HCT116 (cell line): Measurements from ENCODE around the gene EEFSEC. TPM values are rescaled to one million over a fixed set of nuclear protein-coding genes. Genes with fewer than 3 reads are reported as not detected.

ENCODE experiments used
- ATAC-seq: fragments of 200-7000 bp; cut with Tn5 transposase; 2 replicates; pipeline ENCODE4 v1.9.1; 2020; ENCODE audit warnings: mild to moderate bottlenecking, moderate library complexity
- BruUV-seq: library from RNA; stranded (reverse); fragments of 400-500 nt; replicated peaks from 2 replicates; lab custom pipeline; 2021; lab: Mats Ljungman, UMichigan
- CTCF ChIA-PET: fragments of 300-600 bp; sonication (Branson Sonifier 250); formaldehyde crosslinking; loops from one replicate; lab custom pipeline; 2021; ENCODE audit warnings: antibody characterized with exemption; lab: Charles Lee
- POLR2A ChIA-PET: fragments of 300-600, 350-600 bp; sonication (Branson Sonifier 250); formaldehyde crosslinking; loops from one replicate; lab custom pipeline; 2021; ENCODE audit warnings: antibody characterized with exemption; lab: Charles Lee
- RAD21 ChIA-PET, 2 experiments: fragments of 300-600 bp; sonication (Branson Sonifier 250); formaldehyde crosslinking; loops; one replicate each; lab custom pipeline; 2023; ENCODE audit warnings: low total read pairs in 2 of 2; ENCODE audit not compliant: uncharacterized antibody in 2 of 2, unreplicated experiment in 2 of 2, low non-redundant PET in 1 of 2; lab: Charles Lee
- DNase-seq: peaks from one replicate; pipeline ENCODE4 v3.0.0-alpha.2; 2010; ENCODE audit warnings: low read depth, low spot score
- H2AFZ ChIP-seq: fragments of 200-600 bp; shearing (Covaris generic), sonication (generic); 2 replicates; pipeline ENCODE4 v1.6.1; 2017; ENCODE audit warnings: low read depth, mixed run types, mixed read lengths, antibody characterized with exemption, low read length; ENCODE audit not compliant: poor library complexity, severe bottlenecking
- H3K27ac ChIP-seq: 2 replicates; pipeline ENCODE4 v1.5.1; 2012; ENCODE audit warnings: low read depth, low read length
- H3K27me3 ChIP-seq: fragments of 200-600 bp; sonication (generic); 2 replicates; pipeline ENCODE4 v1.6.1; 2016; ENCODE audit warnings: mixed run types, low read length, mixed read lengths; ENCODE audit not compliant: insufficient read depth
- H3K36me3 ChIP-seq, 2 experiments: fragments of 200-500 bp in 1 of 2; fragments of 200-600 bp in 1 of 2; sonication (Bioruptor generic) in 1 of 2; sonication (generic) in 1 of 2; 2 replicates each; pipeline versions ENCODE4 v1.5.1 to v1.6.1; 2014 to 2016; ENCODE audit warnings: low read length in 2 of 2, inconsistent platforms in 1 of 2, mixed read lengths in 1 of 2, mixed run types in 1 of 2; ENCODE audit not compliant: insufficient read depth in 2 of 2, control insufficient read depth in 1 of 2
- H3K4me1 ChIP-seq, 2 experiments: fragments of 200-600 bp in 1 of 2; sonication (generic) in 1 of 2; 2 replicates each; pipeline versions ENCODE4 v1.5.1 to v1.6.1; 2012 to 2017; ENCODE audit warnings: low read length in 2 of 2, inconsistent platforms in 1 of 2, mild to moderate bottlenecking in 1 of 2, mixed read lengths in 1 of 2, mixed run types in 1 of 2, moderate library complexity in 1 of 2; ENCODE audit not compliant: insufficient read depth in 2 of 2, control insufficient read depth in 1 of 2
- H3K4me2 ChIP-seq: fragments of 200-600 bp; sonication (generic); 2 replicates; pipeline ENCODE4 v1.6.1; 2017; ENCODE audit warnings: mixed run types, low read length, mixed read lengths
- H3K4me3 ChIP-seq, 2 experiments: fragments of 200-600 bp in 1 of 2; sonication (generic) in 1 of 2; replicated peaks in 1 of 2; 2 replicates each; pipeline ENCODE4 v1.5.1; 2011 to 2016; ENCODE audit warnings: low read length in 2 of 2, control low read depth in 1 of 2, low read depth in 1 of 2, mild to moderate bottlenecking in 1 of 2, mixed read lengths in 1 of 2, mixed run types in 1 of 2
- H3K79me2 ChIP-seq: fragments of 200-600 bp; sonication (generic); 2 replicates; pipeline ENCODE4 v1.6.1; 2017; ENCODE audit warnings: mild to moderate bottlenecking, mixed run types, low read length, moderate library complexity, mixed read lengths; ENCODE audit not compliant: insufficient read depth
- H3K9ac ChIP-seq: fragments of 200-600 bp; sonication (generic); 2 replicates; pipeline ENCODE4 v1.6.1; 2016; ENCODE audit warnings: low read length, mixed read lengths
- H3K9me2 ChIP-seq: fragments of 200-600 bp; sonication (generic), shearing (Covaris generic); 2 replicates; pipeline ENCODE4 v1.6.1; 2017; ENCODE audit warnings: mixed run types, mild to moderate bottlenecking, moderate library complexity; ENCODE audit not compliant: insufficient read depth
- H3K9me3 ChIP-seq, 2 experiments: fragments of 200-500 bp in 1 of 2; fragments of 200-600 bp in 1 of 2; sonication (Bioruptor generic) in 1 of 2; sonication (generic) in 1 of 2; 2 replicates each; pipeline ENCODE4 v1.6.1; 2014 to 2017; ENCODE audit warnings: low read length in 2 of 2, mixed read lengths in 2 of 2, inconsistent platforms in 1 of 2, low read depth in 1 of 2, mild to moderate bottlenecking in 1 of 2, mixed run types in 1 of 2, moderate library complexity in 1 of 2; ENCODE audit not compliant: control insufficient read depth in 1 of 2, insufficient read depth in 1 of 2
- H4K20me1 ChIP-seq: fragments of 200-600 bp; sonication (generic), shearing (Covaris generic); 2 replicates; pipeline ENCODE4 v1.6.1; 2017; ENCODE audit warnings: mixed run types, mild to moderate bottlenecking, moderate library complexity; ENCODE audit not compliant: insufficient read depth
- ATF3 ChIP-seq: IDR thresholded peaks from 2 replicates; pipeline ENCODE4 v1.6.1; 2012
- CBX3 ChIP-seq: IDR thresholded peaks from 2 replicates; pipeline ENCODE4 v1.6.1; 2012; ENCODE audit warnings: low read depth
- CEBPB ChIP-seq: IDR thresholded peaks from 2 replicates; pipeline ENCODE4 v1.6.1; 2012; ENCODE audit warnings: low read depth
- CTCF ChIP-seq, 3 experiments: fragments of 200-600 bp in 1 of 3; sonication (generic) in 1 of 3; IDR thresholded peaks in 2 of 3; conservative IDR thresholded peaks in 1 of 3; 2 replicates each; pipeline ENCODE4 v1.5.1; 2012 to 2017; ENCODE audit warnings: low read depth in 2 of 3, low read length in 2 of 3, antibody characterized with exemption in 1 of 3, borderline replicate concordance in 1 of 3, control low read depth in 1 of 3, mild to moderate bottlenecking in 1 of 3, mixed read lengths in 1 of 3, mixed run types in 1 of 3, moderate library complexity in 1 of 3; ENCODE audit not compliant: insufficient read depth in 1 of 3
- EGR1 ChIP-seq: IDR thresholded peaks from 2 replicates; pipeline ENCODE4 v1.6.1; 2012; ENCODE audit warnings: low read depth
- EZH2 ChIP-seq: fragments of 200-600 bp; sonication (generic); IDR thresholded peaks from 2 replicates; pipeline ENCODE4 v1.6.1; 2017; ENCODE audit warnings: antibody characterized with exemption, mixed run types
- EZH2phosphoT487 ChIP-seq: fragments of 200-600 bp; IDR thresholded peaks from 2 replicates; pipeline ENCODE4 v1.6.1; 2018; ENCODE audit warnings: antibody characterized with exemption, borderline replicate concordance
- JUND ChIP-seq: IDR thresholded peaks from 2 replicates; pipeline ENCODE4 v1.6.1; 2012
- POLR2AphosphoS5 ChIP-seq: IDR thresholded peaks from 2 replicates; pipeline ENCODE4 v1.6.1; 2011; ENCODE audit warnings: mild to moderate bottlenecking, low read depth, low read length, moderate library complexity
- RAD21 ChIP-seq: IDR thresholded peaks from 2 replicates; pipeline ENCODE4 v1.6.1; 2012; ENCODE audit warnings: low read depth, mild to moderate bottlenecking
- REST ChIP-seq: IDR thresholded peaks from 2 replicates; pipeline ENCODE4 v1.6.1; 2012; ENCODE audit warnings: low read depth
- SIN3A ChIP-seq: IDR thresholded peaks from 2 replicates; pipeline ENCODE4 v1.6.1; 2012; ENCODE audit warnings: low read depth
- SP1 ChIP-seq: IDR thresholded peaks from 2 replicates; pipeline ENCODE4 v1.6.1; 2012; ENCODE audit warnings: low read depth
- TCF7L2 ChIP-seq: IDR thresholded peaks from 2 replicates; pipeline ENCODE4 v1.7.0; 2011; ENCODE audit warnings: borderline replicate concordance, inconsistent platforms; ENCODE audit not compliant: insufficient read depth, insufficient read length; ENCODE audit errors: extremely low read depth
- YY1 ChIP-seq: IDR thresholded peaks from 2 replicates; pipeline ENCODE4 v1.6.1; 2011; ENCODE audit warnings: low read length, low read depth, moderate library complexity, mild to moderate bottlenecking; ENCODE audit not compliant: insufficient replicate concordance; ENCODE audit errors: extremely low read depth
- ZBTB33 ChIP-seq: IDR thresholded peaks from 2 replicates; pipeline ENCODE4 v1.6.1; 2011; ENCODE audit warnings: mild to moderate bottlenecking, low read length, moderate library complexity; ENCODE audit not compliant: insufficient replicate concordance; ENCODE audit errors: extremely low read depth
- ZFX ChIP-seq: fragments of 450-650 bp; IDR thresholded peaks from 2 replicates; pipeline ENCODE4 v1.6.1; 2017
- ZNF274 ChIP-seq: fragments of 200-500 bp; sonication (Bioruptor generic); IDR thresholded peaks from 2 replicates; pipeline ENCODE4 v1.6.1; 2014; ENCODE audit warnings: mild to moderate bottlenecking, low read depth, low read length, inconsistent platforms
- intact Hi-C: fragments of 100-400 bp; cut with micrococcal nuclease; formaldehyde crosslinking; loops from 2 replicates; pipeline ENCODE4 v1.10.0; 2022
- total RNA-seq: library from RNA; stranded (reverse); gene quantifications from one replicate; pipeline ENCODE4 v1.2.1, GENCODE V29; 2021; ENCODE audit not compliant: unreplicated experiment
- TF ChIP-seq, protein P1 (sequence below): IDR thresholded peaks from 2 replicates; pipeline ENCODE4 v1.6.1; 2012

EEFSEC gene
- total RNA-seq, 1 experiment from 2014 or later = 16.1 TPM

DNA sequence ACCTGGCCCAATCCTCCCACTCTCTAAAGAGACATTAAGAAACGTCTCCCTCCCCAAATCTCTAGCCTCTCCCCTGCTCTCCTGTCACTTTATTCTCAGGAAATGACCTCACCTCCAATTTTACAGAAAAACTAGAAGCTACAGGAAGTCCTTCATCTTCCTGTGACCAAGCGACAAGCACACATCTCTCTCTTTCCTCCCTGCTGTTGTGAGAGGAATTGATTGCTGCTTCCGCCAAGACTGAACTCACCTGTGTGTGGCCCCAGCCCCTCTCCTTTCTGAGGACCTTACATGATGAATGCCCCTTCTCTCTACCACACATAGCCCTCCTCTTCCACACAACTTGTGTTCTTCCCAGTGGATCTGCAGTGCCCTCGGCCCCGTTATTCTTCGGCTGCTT is 295.2 kb downstream of the EEFSEC start:
- no peak overlapping the region for H3K4me3 ChIP-seq
- DNase-seq = no peak
- H3K9me3 ChIP-seq = no peaks in the 10 kb centered on the region; a peak in 1 of 4 replicates
- no peaks in the 10 kb centered on the region for H3K36me3 ChIP-seq
- ChIA-PET POLR2A (no interaction called here), CTCF (interaction anchor here (2.2 kb wide), 1 partner anchor 10 kb away, joined by 7 read pairs; no protein-coding TSS in a partner anchor), RAD21 (no interaction called here)
- no TSS peak for BruUV-seq
- no peak overlapping the region for H3K9ac ChIP-seq
- H3K27ac ChIP-seq = no peak overlapping the region
- peaks cover 4% of the 10 kb centered on the region; the same call in 1 of the 2 replicates for H3K27me3 ChIP-seq
- H3K79me2 ChIP-seq = no peaks in the 10 kb centered on the region
- H4K20me1 ChIP-seq = no peaks in the 10 kb centered on the region
- no peak overlapping the region for H2AFZ ChIP-seq
- intact Hi-C loops = no loop called here
- H3K4me1 ChIP-seq = no peaks in the 10 kb centered on the region
- ATAC-seq = no peak
- no peaks in the 10 kb centered on the region for H3K9me2 ChIP-seq
- no peak overlapping the region for H3K4me2 ChIP-seq
- TF ChIP-seq JUND (no peak), YY1 (no peak), POLR2AphosphoS5 (no peak), CTCF (IDR thresholded peaks at IDR 0.05 in 2 of 3, conservative IDR thresholded peaks at IDR 0.05 in 1 of 3; ENCODE audit: borderline replicate concordance in 1 of 3, insufficient read depth in 1 of 3, low read depth in 2 of 3, low read length in 2 of 3) (no peak), REST (no peak), EZH2 (no peak), ZBTB33 (no peak), RAD21 (no peak), ZFX (no peak), SP1 (no peak), SIN3A (no peak), TCF7L2 (no peak), CBX3 (no peak), EZH2phosphoT487 (no peak), ATF3 (no peak), EGR1 (no peak), ZNF274 (no peak), CEBPB (no peak)
- TF ChIP-seq, protein P1, sequence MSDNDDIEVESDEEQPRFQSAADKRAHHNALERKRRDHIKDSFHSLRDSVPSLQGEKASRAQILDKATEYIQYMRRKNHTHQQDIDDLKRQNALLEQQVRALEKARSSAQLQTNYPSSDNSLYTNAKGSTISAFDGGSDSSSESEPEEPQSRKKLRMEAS = no peak
